Measurements from ENCODE around the gene SHISAL1.

DNA sequence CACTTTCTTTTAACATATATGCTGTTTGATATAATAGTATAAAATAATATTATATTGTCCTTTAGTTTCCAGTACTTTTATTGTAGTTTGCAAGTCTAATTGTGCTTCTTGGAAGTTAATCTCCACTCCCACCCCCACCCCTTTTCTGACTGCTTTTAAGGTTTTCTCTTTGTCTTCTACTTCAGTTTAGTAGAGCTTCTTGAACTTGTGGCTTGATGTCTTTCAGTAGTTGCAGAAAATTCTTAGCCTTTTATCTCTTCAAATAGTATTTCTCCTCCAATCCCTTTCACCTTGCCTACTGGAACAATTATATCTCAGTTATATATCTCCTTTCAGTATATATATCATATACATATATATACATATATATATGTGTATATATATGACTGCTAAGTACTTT, 75.5 kb downstream of the SHISAL1 start:
- TF ChIP-seq, protein P1, sequence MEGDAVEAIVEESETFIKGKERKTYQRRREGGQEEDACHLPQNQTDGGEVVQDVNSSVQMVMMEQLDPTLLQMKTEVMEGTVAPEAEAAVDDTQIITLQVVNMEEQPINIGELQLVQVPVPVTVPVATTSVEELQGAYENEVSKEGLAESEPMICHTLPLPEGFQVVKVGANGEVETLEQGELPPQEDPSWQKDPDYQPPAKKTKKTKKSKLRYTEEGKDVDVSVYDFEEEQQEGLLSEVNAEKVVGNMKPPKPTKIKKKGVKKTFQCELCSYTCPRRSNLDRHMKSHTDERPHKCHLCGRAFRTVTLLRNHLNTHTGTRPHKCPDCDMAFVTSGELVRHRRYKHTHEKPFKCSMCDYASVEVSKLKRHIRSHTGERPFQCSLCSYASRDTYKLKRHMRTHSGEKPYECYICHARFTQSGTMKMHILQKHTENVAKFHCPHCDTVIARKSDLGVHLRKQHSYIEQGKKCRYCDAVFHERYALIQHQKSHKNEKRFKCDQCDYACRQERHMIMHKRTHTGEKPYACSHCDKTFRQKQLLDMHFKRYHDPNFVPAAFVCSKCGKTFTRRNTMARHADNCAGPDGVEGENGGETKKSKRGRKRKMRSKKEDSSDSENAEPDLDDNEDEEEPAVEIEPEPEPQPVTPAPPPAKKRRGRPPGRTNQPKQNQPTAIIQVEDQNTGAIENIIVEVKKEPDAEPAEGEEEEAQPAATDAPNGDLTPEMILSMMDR (IDR thresholded peaks at IDR 0.05), result no peak
- no peak for TF ChIP-seq POLR2A (IDR thresholded peaks at IDR 0.05)
- TF ChIP-seq POLR2AphosphoS5 (IDR thresholded peaks at IDR 0.05), result no peak
